K562 (cell line): Measurements from ENCODE around the gene ANXA3. TPM values are rescaled to one million over a fixed set of nuclear protein-coding genes. Genes with fewer than 3 reads are reported as not detected.

Source experiments
- ATAC-seq: fragments of 200-7000 bp; cut with Tn5 transposase; 3 replicates; pipeline ENCODE4 v1.9.1; 2020; ENCODE audit warnings: moderate library complexity
- BruUV-seq: library from RNA; stranded (reverse); fragments of 400-500 nt; replicated peaks from 2 replicates; lab custom pipeline; 2021; lab: Mats Ljungman, UMichigan
- CTCF ChIA-PET: fragments of 300-600 bp; formaldehyde crosslinking; extraction: SDS; loops from one replicate; lab custom pipeline; 2021; ENCODE audit warnings: low intra/inter-chr PET ratio; lab: Yijun Ruan, JAX
- POLR2A ChIA-PET: fragments of 300-600, 350-650 bp; sonication (Branson Sonifier 250); formaldehyde crosslinking; extraction: SDS; loops from one replicate; lab custom pipeline; 2021; ENCODE audit warnings: antibody characterized with exemption, inconsistent platforms; lab: Yijun Ruan, JAX
- DNase-seq, 4 experiments: peaks; one replicate each; pipeline versions ENCODE4 v3.0.0 to v3.0.0-alpha.2; 2011 to 2018; ENCODE audit warnings: low spot score in 3 of 4, mixed read lengths in 3 of 4; ENCODE audit errors: extremely low read depth in 1 of 4
- FAIRE-seq: peaks from 2 replicates; lab custom pipeline; 2011; peaks lifted over from hg19 to GRCh38; lab: Jason Lieb, UNC
- H2AFZ ChIP-seq: 2 replicates; pipeline ENCODE4 v1.6.0; 2011; ENCODE audit warnings: low read depth, low read length, control low read depth, inconsistent platforms
- H3K27ac ChIP-seq: fragments of 200-600 bp; 3 replicates; pipeline ENCODE4 v1.8.0; 2011; ENCODE audit warnings: low read depth, mild to moderate bottlenecking, control low read depth, inconsistent platforms, low read length, moderate library complexity, mixed read lengths; ENCODE audit errors: extremely low read depth
- H3K27me3 ChIP-seq, 2 experiments: fragments of 300-600 bp in 1 of 2; 2 replicates in 1 of 2; 3 replicates in 1 of 2; pipeline versions ENCODE4 v1.6.0 to v1.8.0; 2011; ENCODE audit warnings: inconsistent platforms in 2 of 2, low read length in 2 of 2, mild to moderate bottlenecking in 1 of 2, mixed read lengths in 1 of 2, moderate library complexity in 1 of 2; ENCODE audit not compliant: control insufficient read depth in 2 of 2, insufficient read depth in 2 of 2
- H3K36me3 ChIP-seq: fragments of 300-600 bp; 3 replicates; pipeline ENCODE4 v1.8.0; 2011; ENCODE audit warnings: mild to moderate bottlenecking, low read length, inconsistent platforms; ENCODE audit not compliant: control insufficient read depth, insufficient read depth
- H3K4me1 ChIP-seq, 2 experiments: fragments of 200-600 bp in 1 of 2; replicated peaks in 1 of 2; 2 replicates in 1 of 2; 3 replicates in 1 of 2; pipeline versions ENCODE4 v1.5.1 to v1.8.0; 2011; ENCODE audit warnings: inconsistent platforms in 2 of 2, low read length in 2 of 2, mild to moderate bottlenecking in 1 of 2, mixed read lengths in 1 of 2, moderate library complexity in 1 of 2; ENCODE audit not compliant: control insufficient read depth in 2 of 2, insufficient read depth in 2 of 2
- H3K4me2 ChIP-seq: 2 replicates; pipeline ENCODE4 v1.6.1; 2011; ENCODE audit warnings: low read length, control low read depth, inconsistent platforms, mixed read lengths; ENCODE audit not compliant: insufficient read depth
- H3K4me3 ChIP-seq: fragments of 200-600 bp; sonication (generic), shearing (Covaris generic); 2 replicates; pipeline ENCODE4 v1.5.1; 2016; ENCODE audit warnings: control low read depth, inconsistent platforms
- H3K79me2 ChIP-seq: fragments of 200-600 bp; 3 replicates; pipeline ENCODE4 v1.8.0; 2011; ENCODE audit warnings: low read length, inconsistent platforms; ENCODE audit not compliant: control insufficient read depth, insufficient read depth
- H3K9ac ChIP-seq, 2 experiments: 2 replicates each; pipeline versions ENCODE4 v1.6.0 to v1.6.1; 2011; ENCODE audit warnings: low read depth in 2 of 2, low read length in 2 of 2, control low read depth in 1 of 2, inconsistent platforms in 1 of 2, mild to moderate bottlenecking in 1 of 2, mixed read lengths in 1 of 2; ENCODE audit not compliant: insufficient read depth in 1 of 2
- H3K9me1 ChIP-seq: one replicate; pipeline ENCODE4 v1.6.0; 2011; ENCODE audit warnings: inconsistent platforms, mild to moderate bottlenecking, low read length, moderate library complexity; ENCODE audit not compliant: control insufficient read depth, insufficient read depth
- H3K9me3 ChIP-seq: replicated peaks from 2 replicates; pipeline ENCODE4 v1.5.1; 2011; ENCODE audit warnings: low read depth, low read length, inconsistent platforms; ENCODE audit not compliant: control insufficient read depth, insufficient read depth
- H4K20me1 ChIP-seq: replicated peaks from 2 replicates; pipeline ENCODE4 v1.6.1; 2011; ENCODE audit warnings: low read length, inconsistent platforms, mixed read lengths; ENCODE audit not compliant: control insufficient read depth, insufficient read depth
- BACH1 ChIP-seq: fragments of 200-800 bp; sonication (Bioruptor generic); IDR thresholded peaks from 2 replicates; pipeline ENCODE4 v1.6.1; 2016; ENCODE audit warnings: missing genetic modification characterization, missing compliant biosample characterization
- MEIS2 ChIP-seq: fragments of 450-650 bp; IDR thresholded peaks from 2 replicates; pipeline ENCODE4 v1.6.1; 2014; ENCODE audit warnings: mild to moderate bottlenecking; ENCODE audit not compliant: partially characterized antibody
- WGBS: fragments of 100-300 bp; shearing (Covaris generic); methylation state at CpG from one replicate; pipeline ENCODE4 v1.1.6; 2016; ENCODE audit warnings: low coverage, mixed read lengths; ENCODE audit not compliant: insufficient coverage; ENCODE audit errors: missing lambda C conversion rate; 5-methylcytosine and 5-hydroxymethylcytosine counted together
- in situ Hi-C: fragments of 300-500 bp; cut with MboI; formaldehyde crosslinking; loops from 4 replicates; pipeline ENCODE4 v1.15.0; 2018; ENCODE audit warnings: inconsistent platforms, mixed read lengths
- intact Hi-C: fragments of 100-400 bp; cut with micrococcal nuclease; formaldehyde crosslinking; loops from 2 replicates; pipeline ENCODE4 v1.14.2; 2022
- polyA plus RNA-seq, 8 experiments: library from polyadenylated mRNA; depleted of rRNA in 4 of 8; stranded (reverse) in 5 of 8; unstranded in 3 of 8; fragments of >200 nt; fragmentation: Nextera tagmentation in 2 of 8; fragmentation: Illumina TruSeq in 1 of 8; extraction: Ambion mirVana in 2 of 8; extraction: Trizol in 1 of 8; gene quantifications; 2 replicates each; pipeline versions ENCODE4 v1.2.1 to v1.2.3, GENCODE V29; 2011 to 2014; ENCODE audit warnings: inconsistent platforms in 1 of 8, missing spikeins in 1 of 8
- total RNA-seq, 7 experiments: library from RNA; depleted of rRNA in 6 of 7; stranded (reverse); fragments of >200 nt in 6 of 7; fragmentation: Illumina TruSeq in 2 of 7; extraction: Trizol in 2 of 7; gene quantifications; 2 replicates each; pipeline versions ENCODE4 v1.2.1 to v1.2.3, GENCODE V29; 2011 to 2021; ENCODE audit warnings: low replicate concordance in 1 of 7
- TF ChIP-seq, protein P1 (sequence below): fragments of 200-800 bp; sonication (Bioruptor generic); IDR thresholded peaks from 2 replicates; pipeline ENCODE4 v1.6.1; 2017; ENCODE audit warnings: missing genetic modification characterization, missing compliant biosample characterization

Gene ANXA3
- total and polyA plus RNA-seq, 9 of the 15 experiments (the other 6 are each of a cell fraction or from before 2014, with no cell fraction given): 6.3 to 15.5 (median 9.8) TPM

DNA sequence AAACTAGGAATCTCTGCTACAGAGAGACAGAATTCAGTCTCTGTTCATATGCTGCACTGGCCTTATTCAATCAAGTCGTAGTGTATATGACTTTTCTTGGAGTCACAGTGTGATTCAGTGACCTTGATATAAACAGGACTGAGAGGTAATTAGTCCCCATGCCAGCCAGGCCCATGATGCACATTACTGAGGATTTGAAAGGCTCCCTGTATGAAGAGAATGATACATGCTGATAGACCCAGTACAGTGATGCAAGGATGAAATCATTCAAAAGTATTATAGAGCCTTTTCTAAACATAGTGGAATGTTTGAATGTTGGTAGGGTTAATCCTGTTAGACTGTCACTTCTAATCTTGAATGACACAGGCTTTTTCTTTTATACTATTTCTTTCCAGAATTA, 34.1 kb downstream of the ANXA3 start:
- DNase-seq: no peak
- Histone ChIP-seq H3K9me3 (no peaks in the 10 kb centered on the region), H3K9me1 (no peaks in the 10 kb centered on the region), H3K9ac (no peak overlapping the region), H3K4me3 (no peak overlapping the region), H2AFZ (peak overlapping the region; percentile 75)
- ATAC-seq: no peak
- no TSS peak for BruUV-seq
- intact Hi-C loops: no loop called here
- in situ Hi-C loops: no loop called here
- TF ChIP-seq BACH1 (tag): 0 out of 2 replicates have a peak, but pooled peaks have one; percentile 16
- TF ChIP-seq, protein P1, sequence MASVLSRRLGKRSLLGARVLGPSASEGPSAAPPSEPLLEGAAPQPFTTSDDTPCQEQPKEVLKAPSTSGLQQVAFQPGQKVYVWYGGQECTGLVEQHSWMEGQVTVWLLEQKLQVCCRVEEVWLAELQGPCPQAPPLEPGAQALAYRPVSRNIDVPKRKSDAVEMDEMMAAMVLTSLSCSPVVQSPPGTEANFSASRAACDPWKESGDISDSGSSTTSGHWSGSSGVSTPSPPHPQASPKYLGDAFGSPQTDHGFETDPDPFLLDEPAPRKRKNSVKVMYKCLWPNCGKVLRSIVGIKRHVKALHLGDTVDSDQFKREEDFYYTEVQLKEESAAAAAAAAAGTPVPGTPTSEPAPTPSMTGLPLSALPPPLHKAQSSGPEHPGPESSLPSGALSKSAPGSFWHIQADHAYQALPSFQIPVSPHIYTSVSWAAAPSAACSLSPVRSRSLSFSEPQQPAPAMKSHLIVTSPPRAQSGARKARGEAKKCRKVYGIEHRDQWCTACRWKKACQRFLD (CRISPR knock-in tag): 0 out of 2 replicates have a peak, but pooled peaks have one; percentile 35
- no peak for TF ChIP-seq MEIS2
- TF ChIP-seq, all 486 proteins: peak for 2
- no peak for FAIRE-seq
- Histone ChIP-seq H3K79me2 (no peaks in the 10 kb centered on the region), H4K20me1 (no peaks in the 10 kb centered on the region), H3K27ac (peak overlapping the region; percentile 33; the same call in 1 of the 3 replicates), H3K4me2 (peak overlapping the region; percentile 14; the same call in 1 of the 2 replicates), H3K36me3 (no peaks in the 10 kb centered on the region), H3K4me1 (peaks cover 0 to 13% of the 10 kb centered on the region in 2 experiments; a peak in 3 of 5 replicates), H3K27me3 (no peaks in the 10 kb centered on the region)
- ChIA-PET POLR2A (interaction anchor here (1.4 kb wide), 1 partner anchor 14 kb away, joined by 3 read pairs; no protein-coding TSS in a partner anchor), CTCF (no interaction called here)
- 0% methylated on average over 1 of the region's 1 CpG for WGBS
